Mesendoderm (in vitro differentiated cells): ENCODE measurements around the gene ZFPL1.
A peak's percentile ranks its signal among the peaks of the same experiment; 100 is the strongest.

Source experiments
- DNase-seq: peaks from one replicate; pipeline ENCODE4 v3.0.0; 2013
- H2AK5ac ChIP-seq: 2 replicates; pipeline ENCODE4 v1.6.1; 2013; ENCODE audit warnings: low read length, inconsistent platforms
- H2BK120ac ChIP-seq: 2 replicates; pipeline ENCODE4 v1.6.1; 2013; ENCODE audit warnings: low read depth, mild to moderate bottlenecking, low read length, moderate library complexity, mixed read lengths
- H2BK15ac ChIP-seq: replicated peaks from 2 replicates; pipeline ENCODE4 v1.6.1; 2013; ENCODE audit warnings: low read depth, mild to moderate bottlenecking, moderate library complexity
- H2BK5ac ChIP-seq: 2 replicates; pipeline ENCODE4 v1.6.1; 2013; ENCODE audit warnings: low read length, inconsistent platforms
- H3K18ac ChIP-seq: 2 replicates; pipeline ENCODE4 v1.6.1; 2013; ENCODE audit warnings: mild to moderate bottlenecking, low read length, mixed read lengths
- H3K23ac ChIP-seq: one replicate; pipeline ENCODE4 v1.6.1; 2013; ENCODE audit warnings: low read length
- H3K27ac ChIP-seq: 2 replicates; pipeline ENCODE4 v1.5.1; 2013; ENCODE audit warnings: low read depth, mild to moderate bottlenecking, inconsistent platforms, low read length, moderate library complexity
- H3K27me3 ChIP-seq: 2 replicates; pipeline ENCODE4 v1.6.1; 2013; ENCODE audit warnings: low read length, control low read depth, mild to moderate bottlenecking, inconsistent platforms; ENCODE audit not compliant: insufficient read depth, poor library complexity
- H3K36me3 ChIP-seq: 2 replicates; pipeline ENCODE4 v1.6.1; 2013; ENCODE audit warnings: low read length, inconsistent platforms; ENCODE audit not compliant: control insufficient read depth, insufficient read depth
- H3K4ac ChIP-seq: one replicate; pipeline ENCODE4 v1.6.1; 2013; ENCODE audit warnings: low read depth, mild to moderate bottlenecking, low read length, moderate library complexity
- H3K4me1 ChIP-seq: 2 replicates; pipeline ENCODE4 v1.6.1; 2013; ENCODE audit warnings: low read depth, low read length, inconsistent platforms; ENCODE audit not compliant: control insufficient read depth
- H3K4me2 ChIP-seq: 2 replicates; pipeline ENCODE4 v1.6.1; 2013; ENCODE audit warnings: low read length
- H3K4me3 ChIP-seq: 2 replicates; pipeline ENCODE4 v1.5.1; 2013; ENCODE audit warnings: mild to moderate bottlenecking, low read length
- H3K56ac ChIP-seq: one replicate; pipeline ENCODE4 v1.6.1; 2013; ENCODE audit warnings: low read length
- H3K79me1 ChIP-seq: 2 replicates; pipeline ENCODE4 v1.6.1; 2013; ENCODE audit warnings: low read length, inconsistent platforms
- H3K79me2 ChIP-seq: 2 replicates; pipeline ENCODE4 v1.6.1; 2013; ENCODE audit warnings: mild to moderate bottlenecking, low read length; ENCODE audit not compliant: control insufficient read depth, insufficient read depth
- H3K9ac ChIP-seq: 2 replicates; pipeline ENCODE4 v1.6.1; 2013; ENCODE audit warnings: low read length, inconsistent platforms
- H4K5ac ChIP-seq: one replicate; pipeline ENCODE4 v1.6.1; 2013; ENCODE audit warnings: low read length
- H4K8ac ChIP-seq: one replicate; pipeline ENCODE4 v1.6.1; 2013; ENCODE audit warnings: low read depth, mild to moderate bottlenecking, control low read depth, low read length, moderate library complexity
- WGBS: extraction: QIAGEN DNeasy Blood & Tissue Kit; methylation state at CpG from one replicate; pipeline ENCODE4 v1.1.7; 2013; ENCODE audit warnings: low lambda C conversion rate, missing lambda C conversion rate; ENCODE audit not compliant: insufficient coverage; ENCODE audit errors: extremely low coverage; 5-methylcytosine and 5-hydroxymethylcytosine counted together

Gene ZFPL1

DNA sequence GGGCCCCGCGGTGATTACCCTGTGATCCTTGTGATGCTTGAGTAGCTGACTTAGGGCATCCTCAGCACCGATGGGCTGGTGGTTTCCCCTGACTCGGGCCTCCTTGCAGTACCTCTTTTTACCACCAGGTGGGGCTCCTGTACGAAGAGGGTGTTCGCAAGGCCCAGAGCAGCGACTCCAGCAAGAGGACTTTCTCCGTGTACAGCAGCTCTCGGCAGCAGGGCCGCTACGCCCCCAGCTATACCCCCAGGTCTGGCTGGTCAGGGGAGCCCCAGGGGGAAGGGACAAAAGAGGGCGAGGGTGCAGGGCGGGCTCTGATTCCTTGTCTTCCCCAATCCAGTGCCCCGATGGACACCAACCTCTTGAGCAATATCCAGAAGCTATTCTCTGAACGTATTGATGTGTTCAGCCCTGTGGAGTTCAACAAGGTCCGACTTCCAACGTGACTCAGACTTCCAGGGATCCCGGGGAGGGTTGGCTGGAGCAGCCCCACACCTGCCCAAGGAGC is 26.4 kb downstream of the ZFPL1 start:
- Histone ChIP-seq H2AK5ac (no peak overlapping the region), H4K5ac (no peak overlapping the region), H2BK5ac (no peak overlapping the region), H3K4me3 (no peak overlapping the region), H3K27ac (no peak overlapping the region), H3K4ac (no peak overlapping the region), H2BK120ac (no peak overlapping the region), H3K27me3 (no peaks in the 10 kb centered on the region), H3K23ac (no peak overlapping the region), H3K79me1 (no peaks in the 10 kb centered on the region), H3K4me1 (peaks cover 3% of the 10 kb centered on the region), H3K9ac (no peak overlapping the region), H3K56ac (no peak overlapping the region), H4K8ac (no peak overlapping the region), H3K79me2 (no peaks in the 10 kb centered on the region), H3K4me2 (no peak overlapping the region), H3K18ac (no peak overlapping the region), H2BK15ac (no peak overlapping the region), H3K36me3 (no peaks in the 10 kb centered on the region)
- no CpG with 5 or more reads among the region's 18 CpGs for WGBS
- peak; percentile 88 for DNase-seq

DNA sequence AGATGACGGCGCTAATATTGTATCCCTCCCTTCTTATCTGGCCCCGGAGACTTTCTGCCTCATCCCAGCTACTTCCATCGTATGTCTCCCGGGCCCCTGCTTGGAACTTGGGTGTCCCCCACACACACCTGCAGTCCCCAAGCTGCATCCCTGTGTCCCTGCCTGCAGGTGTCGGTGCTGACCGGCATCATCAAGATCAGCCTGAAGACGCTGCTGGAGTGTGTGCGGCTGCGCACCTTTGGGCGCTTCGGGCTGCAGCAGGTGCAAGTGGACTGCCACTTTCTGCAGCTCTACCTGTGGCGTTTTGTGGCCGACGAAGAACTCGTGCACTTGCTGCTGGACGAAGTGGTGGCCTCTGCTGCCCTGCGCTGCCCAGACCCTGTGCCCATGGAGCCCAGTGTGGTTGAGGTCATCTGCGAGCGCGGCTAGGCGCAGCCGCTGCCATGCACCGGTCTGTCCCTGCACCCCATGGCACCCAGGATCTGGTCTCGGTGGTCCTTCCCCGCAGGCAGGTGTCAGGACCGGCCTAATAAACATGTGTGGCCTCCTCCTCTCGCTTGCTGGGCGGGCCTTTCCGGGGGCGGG is 27.2 kb downstream of the ZFPL1 start:
- Histone ChIP-seq H2BK120ac (no peak overlapping the region), H3K4me3 (no peak overlapping the region)

DNA sequence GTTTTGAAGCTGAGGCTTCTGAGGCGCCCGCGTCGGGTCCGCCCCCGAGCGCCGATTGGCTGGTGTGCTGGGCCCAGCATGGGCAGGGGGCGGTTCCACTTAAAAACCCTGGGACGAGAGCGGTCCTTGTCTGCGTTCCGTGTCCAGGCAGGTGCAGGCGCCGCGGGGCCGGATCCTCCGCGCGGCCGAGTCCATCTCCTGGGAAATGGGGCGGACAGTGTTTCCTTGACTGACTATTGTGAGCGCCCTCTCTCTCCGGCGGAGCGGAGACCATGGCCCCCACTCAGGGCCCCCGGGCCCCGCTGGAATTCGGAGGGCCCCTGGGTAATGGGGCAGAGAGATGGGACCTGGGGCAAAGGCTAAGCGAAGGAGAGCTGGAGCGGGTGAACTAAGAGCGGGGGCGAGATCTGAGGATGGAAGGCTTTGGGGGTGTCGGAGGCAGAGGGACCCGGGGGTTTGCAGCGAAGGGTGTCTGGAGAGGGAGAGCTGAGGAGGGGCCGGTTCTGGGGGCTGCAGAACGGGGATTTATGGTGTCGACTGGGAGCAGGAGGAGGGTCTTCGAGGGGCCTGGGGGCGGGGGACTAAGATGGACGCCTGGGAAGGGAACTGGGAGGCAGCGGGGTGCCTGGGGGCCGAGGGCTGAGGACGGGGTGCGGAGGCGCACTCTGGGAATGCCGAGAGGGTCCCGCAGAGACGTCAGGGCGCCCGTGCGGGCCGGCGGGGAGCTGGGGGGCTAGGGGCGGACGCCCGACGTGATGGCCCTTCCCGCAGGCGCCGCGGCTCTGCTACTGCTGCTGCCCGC is 27.9 kb downstream of the ZFPL1 start, which contains the start of gene TM7SF2:
Gene TM7SF2 (plus strand): TSS at position 129 of the 802 bp plus-strand sequence. CDS start 144 bp downstream, at position 273.
- no peak within 1 kb of the TSS for H4K5ac ChIP-seq
- peaks cover 8% of the 10 kb centered on the region for H3K79me1 ChIP-seq
- H3K79me2 ChIP-seq: peaks cover 6% of the 10 kb centered on the region
- no peaks in the 10 kb centered on the region for H3K27me3 ChIP-seq
- no peak within 1 kb of the TSS for H2BK120ac ChIP-seq
- WGBS: no CpG with 5 or more reads among the region's 64 CpGs
- peak within 1 kb of the TSS; percentile 88 for H3K4me2 ChIP-seq
- no peak within 1 kb of the TSS for H2BK5ac ChIP-seq
- H3K27ac ChIP-seq: peak within 1 kb of the TSS; percentile 63
- no peaks in the 10 kb centered on the region for H3K36me3 ChIP-seq
- H3K4me3 ChIP-seq: peak within 1 kb of the TSS; percentile 55
- peak within 1 kb of the TSS; percentile 49 for H3K4ac ChIP-seq
- H3K23ac ChIP-seq: no peak within 1 kb of the TSS
- H2BK15ac ChIP-seq: no peak within 1 kb of the TSS
- H3K9ac ChIP-seq: peak within 1 kb of the TSS; percentile 81
- H3K18ac ChIP-seq: peak within 1 kb of the TSS; percentile 22
- no peak within 1 kb of the TSS for H4K8ac ChIP-seq
- DNase-seq: peak; percentile 97
- H2AK5ac ChIP-seq: no peak within 1 kb of the TSS
- H3K4me1 ChIP-seq: peaks cover 3% of the 10 kb centered on the region
- H3K56ac ChIP-seq: peak within 1 kb of the TSS; percentile 69

More for the DNA sequence above, 27.2 kb downstream of the ZFPL1 start:
- H3K4ac ChIP-seq: no peak overlapping the region
- peaks cover 3% of the 10 kb centered on the region for H3K4me1 ChIP-seq
- no peak overlapping the region for H3K27ac ChIP-seq
- no peak overlapping the region for H2BK5ac ChIP-seq
- H2AK5ac ChIP-seq: no peak overlapping the region
- H3K9ac ChIP-seq: no peak overlapping the region
- no peaks in the 10 kb centered on the region for H3K27me3 ChIP-seq
- no peak overlapping the region for H3K23ac ChIP-seq
- H4K8ac ChIP-seq: no peak overlapping the region
- H3K4me2 ChIP-seq: no peak overlapping the region
- no peaks in the 10 kb centered on the region for H3K36me3 ChIP-seq
- no peak overlapping the region for H3K56ac ChIP-seq
- H3K79me2 ChIP-seq: peaks cover under 1% of the 10 kb centered on the region
- WGBS: no CpG with 5 or more reads among the region's 31 CpGs
- H4K5ac ChIP-seq: no peak overlapping the region
- no peak overlapping the region for H3K18ac ChIP-seq
- no peak for DNase-seq
- peaks cover 3% of the 10 kb centered on the region for H3K79me1 ChIP-seq
- no peak overlapping the region for H2BK15ac ChIP-seq

DNA sequence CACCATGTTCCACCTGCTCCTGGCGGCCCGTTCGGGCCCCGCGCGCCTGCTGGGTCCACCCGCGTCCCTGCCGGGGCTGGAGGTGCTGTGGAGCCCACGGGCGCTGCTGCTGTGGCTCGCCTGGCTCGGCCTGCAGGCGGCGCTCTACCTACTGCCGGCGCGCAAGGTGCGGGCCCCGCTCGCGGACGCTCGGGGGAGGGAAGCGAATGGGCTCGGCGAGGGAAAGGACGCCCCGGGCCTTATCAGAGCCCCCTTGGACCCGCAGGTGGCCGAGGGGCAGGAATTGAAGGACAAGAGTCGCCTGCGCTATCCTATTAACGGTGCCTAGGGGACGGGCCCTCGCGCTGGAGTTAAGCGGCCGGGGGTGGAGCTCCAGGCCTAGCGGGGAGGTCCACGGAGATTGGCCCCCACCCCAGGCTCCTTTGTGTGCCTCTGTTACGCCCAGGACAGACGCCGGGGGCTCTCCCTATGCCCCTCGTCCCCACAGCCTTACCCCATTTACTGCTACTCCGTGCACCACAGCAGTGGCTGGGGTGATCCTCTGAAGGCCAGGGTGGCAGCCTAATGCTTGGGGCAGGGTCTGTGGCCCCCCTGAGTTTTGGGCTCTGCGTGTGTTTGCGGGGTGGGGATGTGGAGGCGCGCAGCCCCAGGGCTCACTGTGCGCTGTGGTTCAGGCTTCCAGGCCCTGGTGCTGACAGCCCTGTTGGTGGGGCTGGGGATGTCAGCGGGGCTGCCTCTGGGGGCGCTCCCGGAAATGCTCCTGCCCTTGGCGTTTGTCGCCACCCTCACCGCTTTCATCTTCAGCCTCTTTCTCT is 28.7 kb downstream of the ZFPL1 start:
- H2BK5ac ChIP-seq: no peak overlapping the region
- peaks cover 8% of the 10 kb centered on the region for H3K79me1 ChIP-seq
- H3K56ac ChIP-seq: peak overlapping the region; percentile 69
- peaks cover 3% of the 10 kb centered on the region for H3K4me1 ChIP-seq
- H3K4me3 ChIP-seq: no peak overlapping the region
- no peak overlapping the region for H2BK15ac ChIP-seq
- peak overlapping the region; percentile 55 for H3K23ac ChIP-seq
- DNase-seq: peak; percentile 65
- peak overlapping the region; percentile 22 for H3K18ac ChIP-seq
- H3K9ac ChIP-seq: peak overlapping the region; percentile 81
- H4K5ac ChIP-seq: no peak overlapping the region
- no peak overlapping the region for H2BK120ac ChIP-seq
- no peak overlapping the region for H2AK5ac ChIP-seq
- peak overlapping the region; percentile 88 for H3K4me2 ChIP-seq
- peaks cover 6% of the 10 kb centered on the region for H3K79me2 ChIP-seq
- no CpG with 5 or more reads among the region's 57 CpGs for WGBS
- H3K27ac ChIP-seq: peak overlapping the region; percentile 63
- no peaks in the 10 kb centered on the region for H3K36me3 ChIP-seq
- peak overlapping the region; percentile 49 for H3K4ac ChIP-seq
- H3K27me3 ChIP-seq: no peaks in the 10 kb centered on the region
- no peak overlapping the region for H4K8ac ChIP-seq

DNA sequence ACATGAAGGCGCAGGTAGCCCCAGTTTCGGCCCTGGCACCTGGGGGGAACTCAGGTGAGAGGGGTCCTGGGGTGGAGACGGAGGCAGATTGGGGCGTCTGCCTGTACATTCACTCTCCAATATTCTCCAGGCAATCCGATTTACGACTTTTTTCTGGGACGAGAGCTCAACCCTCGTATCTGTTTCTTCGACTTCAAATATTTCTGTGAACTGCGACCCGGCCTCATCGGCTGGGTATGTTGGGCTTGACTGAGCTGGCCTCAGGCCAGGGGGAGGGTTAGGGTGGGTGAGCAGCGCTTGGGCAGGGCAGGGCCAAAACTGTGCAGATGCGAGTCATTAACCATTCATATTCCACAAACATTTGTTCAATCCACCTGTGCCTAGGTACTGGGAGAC is 29.3 kb downstream of the ZFPL1 start:
- H2AK5ac ChIP-seq: no peak overlapping the region
- H3K18ac ChIP-seq: no peak overlapping the region
- no peak overlapping the region for H3K4me3 ChIP-seq
- H3K56ac ChIP-seq: peak overlapping the region; percentile 49
- no peak overlapping the region for H3K27ac ChIP-seq
- H3K9ac ChIP-seq: peak overlapping the region; percentile 34
- peaks cover 8% of the 10 kb centered on the region for H3K79me1 ChIP-seq
- H4K8ac ChIP-seq: no peak overlapping the region
- DNase-seq: no peak
- H3K4me2 ChIP-seq: no peak overlapping the region
- no peaks in the 10 kb centered on the region for H3K36me3 ChIP-seq
- WGBS: no CpG with 5 or more reads among the region's 14 CpGs
- H3K23ac ChIP-seq: no peak overlapping the region
- H2BK120ac ChIP-seq: no peak overlapping the region
- no peak overlapping the region for H2BK15ac ChIP-seq
- no peak overlapping the region for H3K4ac ChIP-seq
- no peaks in the 10 kb centered on the region for H3K27me3 ChIP-seq
- no peak overlapping the region for H4K5ac ChIP-seq
- H3K4me1 ChIP-seq: peaks cover 3% of the 10 kb centered on the region
- H3K79me2 ChIP-seq: peaks cover 6% of the 10 kb centered on the region
- H2BK5ac ChIP-seq: no peak overlapping the region
